ENCODE data around the gene AP1M1.

Gene AP1M1

GRCh38 chr19:16207490-16208025, 9.8 kb downstream of the AP1M1 start:
- no peak for DNase-seq (ENCODE audit: low read depth, low spot score)

GRCh38 chr19:16208064-16208759, 10.5 kb downstream of the AP1M1 start:
- no peak for DNase-seq (ENCODE audit: low read depth, low spot score)

GRCh38 chr19:16208847-16209665, 11.3 kb downstream of the AP1M1 start:
- DNase-seq (ENCODE audit: low read depth, low spot score) = no peak

GRCh38 chr19:16210168-16210567, 12.5 kb downstream of the AP1M1 start:
- no peak for DNase-seq (ENCODE audit: low read depth, low spot score)

- DNase-seq (ENCODE audit: low read depth, low spot score) = no peak
These were observed 15.4 kb downstream of the AP1M1 start for GRCh38 chr19:16213076-16213475.

- no peak for DNase-seq (ENCODE audit: low read depth, low spot score)
These were observed 19.3 kb downstream of the AP1M1 start for GRCh38 chr19:16216744-16217670.

- DNase-seq (ENCODE audit: low read depth, low spot score) = no peak
These were observed 20.2 kb downstream of the AP1M1 start for GRCh38 chr19:16217716-16218451.

GRCh38 chr19:16218851-16219250, 21.1 kb downstream of the AP1M1 start:
- no peak for DNase-seq (ENCODE audit: low read depth, low spot score)

GRCh38 chr19:16222806-16223205, 25.1 kb downstream of the AP1M1 start:
- no peak for DNase-seq (ENCODE audit: low read depth, low spot score)

GRCh38 chr19:16223746-16224145, 26.0 kb downstream of the AP1M1 start:
- no peak for DNase-seq (ENCODE audit: low read depth, low spot score)

GRCh38 chr19:16224293-16225045, 26.8 kb downstream of the AP1M1 start:
- DNase-seq (ENCODE audit: low read depth, low spot score) = no peak

GRCh38 chr19:16225279-16226183, 27.8 kb downstream of the AP1M1 start:
- no peak for DNase-seq (ENCODE audit: low read depth, low spot score)

GRCh38 chr19:16226184-16226591, 28.5 kb downstream of the AP1M1 start:
- DNase-seq (ENCODE audit: low read depth, low spot score) = no peak

- no peak for DNase-seq (ENCODE audit: low read depth, low spot score)
These were observed 29.4 kb downstream of the AP1M1 start for GRCh38 chr19:16226878-16227836.

GRCh38 chr19:16227837-16228636, 30.3 kb downstream of the AP1M1 start:
- DNase-seq (ENCODE audit: low read depth, low spot score) = no peak

GRCh38 chr19:16228637-16229321, 31.1 kb downstream of the AP1M1 start:
- DNase-seq (ENCODE audit: low read depth, low spot score) = no peak

GRCh38 chr19:16229322-16229641, 31.6 kb downstream of the AP1M1 start:
- DNase-seq (ENCODE audit: low read depth, low spot score) = no peak
